GM18526 (cell line): Measurements from ENCODE around the gene ABCA13.

Experiments used
- POLR2A ChIP-seq: IDR thresholded peaks from 3 replicates; pipeline ENCODE4 v1.6.1; 2011; ENCODE audit not compliant: insufficient read length; ENCODE audit errors: extremely low read depth

ABCA13 gene

GRCh38 chr7:48171202-48171601, at the start of gene ABCA13:
TSS of gene ABCA13 (plus strand) at chr7:48171458. CDS start at chr7:48171484, 26 bp downstream.
- no peak for TF ChIP-seq POLR2A

GRCh38 chr7:48126037-48126436, 45.2 kb upstream of the ABCA13 start:
- TF ChIP-seq POLR2A = no peak

- TF ChIP-seq POLR2A = no peak
Observed at GRCh38 chr7:48130658-48131108, 40.6 kb upstream of the ABCA13 start.

- no peak for TF ChIP-seq POLR2A
Observed at GRCh38 chr7:48132792-48133191, 38.5 kb upstream of the ABCA13 start.

- no peak for TF ChIP-seq POLR2A
Observed at GRCh38 chr7:48139459-48139858, 31.8 kb upstream of the ABCA13 start.

- no peak for TF ChIP-seq POLR2A
Observed at GRCh38 chr7:48140001-48140681, 31.1 kb upstream of the ABCA13 start.

GRCh38 chr7:48141521-48141920, 29.7 kb upstream of the ABCA13 start:
- no peak for TF ChIP-seq POLR2A

- TF ChIP-seq POLR2A = no peak
Observed at GRCh38 chr7:48144291-48144768, 26.9 kb upstream of the ABCA13 start.

- TF ChIP-seq POLR2A = no peak
Observed at GRCh38 chr7:48147078-48147591, 24.1 kb upstream of the ABCA13 start.

- no peak for TF ChIP-seq POLR2A
Observed at GRCh38 chr7:48148311-48148710, 22.9 kb upstream of the ABCA13 start.

GRCh38 chr7:48149058-48149457, 22.2 kb upstream of the ABCA13 start:
- TF ChIP-seq POLR2A = no peak

- no peak for TF ChIP-seq POLR2A
Observed at GRCh38 chr7:48150086-48150485, 21.2 kb upstream of the ABCA13 start.

GRCh38 chr7:48154792-48155413, 16.4 kb upstream of the ABCA13 start:
- no peak for TF ChIP-seq POLR2A

GRCh38 chr7:48158404-48158803, 12.9 kb upstream of the ABCA13 start:
- TF ChIP-seq POLR2A = no peak

- TF ChIP-seq POLR2A = no peak
Observed at GRCh38 chr7:48161407-48162125, 9.7 kb upstream of the ABCA13 start.

GRCh38 chr7:48165157-48165556, 6.1 kb upstream of the ABCA13 start:
- TF ChIP-seq POLR2A = no peak

- TF ChIP-seq POLR2A = no peak
Observed at GRCh38 chr7:48168159-48168558, 3.1 kb upstream of the ABCA13 start.
